Small intestine (tissue), 7 donors: Measurements from ENCODE around the gene EIF4E3. TPM values are rescaled to one million over a fixed set of nuclear protein-coding genes. Genes with fewer than 3 reads are reported as not detected.
A peak's percentile ranks its signal among the peaks of the same experiment; 100 is the strongest.

Experiments
- DNase-seq, 2 donors: peaks; one replicate each; pipeline versions ENCODE4 v3.0.0 to v3.0.0-alpha.2; 2013
- FAIRE-seq: peaks from 2 replicates; lab custom pipeline; 2012; peaks lifted over from hg19 to GRCh38; lab: Jason Lieb, UNC
- H3K27ac ChIP-seq, 3 donors: one replicate each; pipeline ENCODE4 v1.5.1; 2013; ENCODE audit warnings: low read length in 2 of 3, mild to moderate bottlenecking in 2 of 3, control low read depth in 1 of 3, inconsistent platforms in 1 of 3, low read depth in 1 of 3, moderate library complexity in 1 of 3
- H3K27me3 ChIP-seq, 3 donors: one replicate each; pipeline ENCODE4 v1.6.1; 2013; ENCODE audit warnings: low read length in 3 of 3, inconsistent platforms in 1 of 3; ENCODE audit not compliant: control insufficient read depth in 3 of 3, insufficient read depth in 3 of 3
- H3K36me3 ChIP-seq, 3 donors: one replicate each; pipeline ENCODE4 v1.6.1; 2013; ENCODE audit warnings: low read length in 3 of 3, inconsistent platforms in 1 of 3, low read depth in 1 of 3, mild to moderate bottlenecking in 1 of 3, moderate library complexity in 1 of 3; ENCODE audit not compliant: control insufficient read depth in 3 of 3, insufficient read depth in 2 of 3
- H3K4me1 ChIP-seq, 3 donors: one replicate each; pipeline ENCODE4 v1.6.1; 2013; ENCODE audit warnings: low read length in 2 of 3, inconsistent platforms in 1 of 3, low read depth in 1 of 3, mild to moderate bottlenecking in 1 of 3, moderate library complexity in 1 of 3; ENCODE audit not compliant: control insufficient read depth in 3 of 3, insufficient read depth in 2 of 3
- H3K4me3 ChIP-seq, 3 donors: one replicate each; pipeline ENCODE4 v1.5.1; 2013; ENCODE audit warnings: low read length in 3 of 3, control low read depth in 1 of 3, inconsistent platforms in 1 of 3, low read depth in 1 of 3, mild to moderate bottlenecking in 1 of 3, moderate library complexity in 1 of 3
- H3K9me3 ChIP-seq, 2 donors: one replicate each; pipeline ENCODE4 v1.6.1; 2013; ENCODE audit warnings: low read depth in 1 of 2, low read length in 1 of 2; ENCODE audit not compliant: control insufficient read depth in 2 of 2, insufficient read depth in 1 of 2
- WGBS, 3 donors: extraction: QIAGEN DNeasy Blood & Tissue Kit; methylation state at CpG; one replicate each; pipeline ENCODE4 v1.1.7; 2013; 5-methylcytosine and 5-hydroxymethylcytosine counted together
- polyA plus RNA-seq, 4 donors: library from polyadenylated mRNA; stranded (reverse) in 3 of 4; unstranded in 1 of 4; fragments of 200-250 nt in 3 of 4; fragments of 120-200 nt in 1 of 4; gene quantifications; one replicate each; pipeline versions ENCODE4 v1.2.1 to v1.2.3, GENCODE V29; 2013
- donor health status: healthy with polysubstance abuse.
- donor health status: control.
- donor health status: control.
- donor health status: Bipolar disorder and iron deficiency.
- donor health status: healthy.

Gene EIF4E3
- polyA plus RNA-seq, 4 donors, result 8.1 to 14.8 (median 10.4) TPM

- no peak overlapping the region for H3K27ac ChIP-seq
- FAIRE-seq (no peak), DNase-seq (peak in 1 of 2 donors; percentile 56)
Observed at GRCh38 chr3:71707595-71707994, 17.6 kb downstream of the EIF4E3 start.

GRCh38 chr3:71705681-71706080, 19.5 kb downstream of the EIF4E3 start:
- no peak overlapping the region for H3K4me3 ChIP-seq
- DNase-seq, result no peak
- H3K4me1 ChIP-seq, result peaks cover 0 to 8% (median 3%) of the 10 kb centered on the region in 3 donors
- no peak for FAIRE-seq
- no peaks in the 10 kb centered on the region for H3K36me3 ChIP-seq
- no peaks in the 10 kb centered on the region for H3K9me3 ChIP-seq
- H3K27ac ChIP-seq, result no peak overlapping the region
- 86 to 88% (median 87%) methylated on average over 5 of the region's 5 CpGs for WGBS, 3 donors
- no peaks in the 10 kb centered on the region for H3K27me3 ChIP-seq

More at GRCh38 chr3:71707595-71707994, 17.6 kb downstream of the EIF4E3 start:
- Histone ChIP-seq H3K4me3 (no peak overlapping the region), H3K4me1 (peaks cover 0 to 8% (median 4%) of the 10 kb centered on the region in 3 donors), H3K36me3 (no peaks in the 10 kb centered on the region), H3K27me3 (no peaks in the 10 kb centered on the region), H3K9me3 (no peaks in the 10 kb centered on the region)
- 68 to 84% (median 76%) methylated on average over 5 of the region's 5 CpGs for WGBS, 3 donors

- no peak for DNase-seq
- Histone ChIP-seq H3K4me3 (no peak overlapping the region), H3K36me3 (no peaks in the 10 kb centered on the region), H3K27ac (no peak overlapping the region), H3K27me3 (no peaks in the 10 kb centered on the region), H3K9me3 (no peaks in the 10 kb centered on the region), H3K4me1 (peaks cover 0 to 6% (median 0%) of the 10 kb centered on the region in 3 donors)
- FAIRE-seq, result no peak
Observed at GRCh38 chr3:71704915-71705314, 20.3 kb downstream of the EIF4E3 start.

GRCh38 chr3:71703797-71704196, 21.4 kb downstream of the EIF4E3 start:
- FAIRE-seq (no peak), DNase-seq (no peak)
- no peaks in the 10 kb centered on the region for H3K9me3 ChIP-seq
- no peak overlapping the region for H3K27ac ChIP-seq
- peaks cover 0 to 5% (median 0%) of the 10 kb centered on the region in 3 donors for H3K4me1 ChIP-seq
- no peaks in the 10 kb centered on the region for H3K36me3 ChIP-seq
- no peak overlapping the region for H3K4me3 ChIP-seq
- WGBS, 3 donors, result 69 to 78% (median 72%) methylated on average over 2 of the region's 2 CpGs
- H3K27me3 ChIP-seq, result no peaks in the 10 kb centered on the region

- H3K36me3 ChIP-seq, result no peaks in the 10 kb centered on the region
- H3K9me3 ChIP-seq, result no peaks in the 10 kb centered on the region
- DNase-seq, result peak in 1 of 2 donors; percentile 25
- H3K27me3 ChIP-seq, result no peaks in the 10 kb centered on the region
- FAIRE-seq, result no peak
- H3K4me3 ChIP-seq, result no peak overlapping the region
- H3K4me1 ChIP-seq, result no peaks in the 10 kb centered on the region
- H3K27ac ChIP-seq, result peak overlapping the region in 1 of 3 donors; percentile 17
- 73 to 85% (median 77%) methylated on average over 7 of the region's 7 CpGs for WGBS, 3 donors
Observed at GRCh38 chr3:71702131-71703024, 22.8 kb downstream of the EIF4E3 start.

- Histone ChIP-seq H3K27me3 (no peaks in the 10 kb centered on the region), H3K36me3 (no peaks in the 10 kb centered on the region), H3K4me3 (no peak overlapping the region), H3K9me3 (no peaks in the 10 kb centered on the region), H3K27ac (no peak overlapping the region), H3K4me1 (no peaks in the 10 kb centered on the region)
- FAIRE-seq (no peak), DNase-seq (no peak)
- 75 to 90% (median 90%) methylated on average over 3 of the region's 3 CpGs for WGBS, 3 donors
Observed at GRCh38 chr3:71701251-71701762, 23.9 kb downstream of the EIF4E3 start.

- Histone ChIP-seq H3K36me3 (no peaks in the 10 kb centered on the region), H3K27me3 (no peaks in the 10 kb centered on the region), H3K9me3 (no peaks in the 10 kb centered on the region), H3K4me1 (peaks cover 6 to 24% (median 13%) of the 10 kb centered on the region in 3 donors), H3K4me3 (peak overlapping the region in 1 of 3 donors; percentile 18), H3K27ac (peak overlapping the region; percentile 63 to 75 (median 65))
- 11 to 63% (median 30%) methylated on average over 7 of the region's 7 CpGs for whole genome bisulfite sequencing, 3 donors
- DNase-seq (peak in 1 of 2 donors; percentile 89), FAIRE-seq (no peak)
Observed at GRCh38 chr3:71695000-71695482, 30.2 kb downstream of the EIF4E3 start.

GRCh38 chr3:71694358-71694999, 30.7 kb downstream of the EIF4E3 start:
- H3K27me3 ChIP-seq, result no peaks in the 10 kb centered on the region
- peak overlapping the region; percentile 63 to 75 (median 65) for H3K27ac ChIP-seq
- no peaks in the 10 kb centered on the region for H3K9me3 ChIP-seq
- H3K4me3 ChIP-seq, result no peak overlapping the region
- DNase-seq (peak in 1 of 2 donors; percentile 79), FAIRE-seq (peak; percentile 92)
- no peaks in the 10 kb centered on the region for H3K36me3 ChIP-seq
- peaks cover 6 to 24% (median 13%) of the 10 kb centered on the region in 3 donors for H3K4me1 ChIP-seq
- WGBS, 3 donors, result 21 to 40% (median 22%) methylated on average over 4 of the region's 4 CpGs
